Glomerular endothelial cell (primary cell): Measurements from ENCODE around the gene TRAM2. TPM values are rescaled to one million over a fixed set of nuclear protein-coding genes. Genes with fewer than 3 reads are reported as not detected.

Source experiments
- DNase-seq: peaks from one replicate; pipeline ENCODE4 v3.0.0-alpha.2; 2011; ENCODE audit warnings: low read depth, low spot score; ENCODE audit errors: extremely low read depth
- total RNA-seq: library from RNA; depleted of rRNA; stranded (reverse); fragments of >200 nt; gene quantifications from 2 replicates; pipeline ENCODE4 v1.2.3, GENCODE V29; 2015

Gene TRAM2
- total RNA-seq, 1 donor from 2014 or later = 99.0 TPM

DNA sequence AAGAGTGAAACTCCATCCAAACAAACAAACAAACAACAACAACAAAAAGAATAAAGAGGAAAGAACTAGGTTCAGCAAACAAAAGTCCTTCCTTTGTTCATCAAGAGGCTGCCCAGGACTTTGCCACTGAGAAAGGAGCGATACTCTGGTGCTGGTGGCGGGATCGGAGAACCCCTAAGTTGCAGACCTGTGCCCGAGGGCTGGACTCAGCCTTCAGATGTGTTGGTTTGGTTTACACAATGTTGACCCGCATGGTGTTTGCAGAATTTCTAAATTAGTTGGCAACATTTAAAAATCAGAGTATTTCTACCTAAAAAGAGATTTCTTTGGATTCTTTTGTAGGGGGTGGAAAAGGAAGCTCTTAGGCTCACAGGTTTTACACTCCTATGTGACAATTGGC, 42.5 kb downstream of the TRAM2 start:
- DNase-seq = no peak

DNA sequence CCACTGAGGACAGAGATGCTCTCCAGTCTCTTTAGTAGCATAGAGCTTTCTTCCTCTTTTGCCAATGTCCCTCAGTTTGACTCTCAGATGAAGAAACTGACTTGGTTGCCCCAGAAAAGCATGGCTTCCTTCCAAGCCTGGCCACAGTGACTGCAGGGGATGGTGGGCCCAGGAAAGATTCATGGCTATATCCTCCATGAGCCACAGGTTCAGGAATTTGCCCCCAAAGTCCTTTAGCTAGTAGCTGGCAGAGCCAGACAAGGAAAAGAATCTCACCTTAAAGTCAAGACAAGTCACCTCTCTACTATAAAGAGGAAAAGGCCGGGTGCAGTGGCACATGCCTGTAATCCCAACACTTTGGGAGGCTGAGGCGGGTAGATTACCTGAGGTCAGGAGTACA, 43.4 kb downstream of the TRAM2 start:
- DNase-seq = no peak

DNA sequence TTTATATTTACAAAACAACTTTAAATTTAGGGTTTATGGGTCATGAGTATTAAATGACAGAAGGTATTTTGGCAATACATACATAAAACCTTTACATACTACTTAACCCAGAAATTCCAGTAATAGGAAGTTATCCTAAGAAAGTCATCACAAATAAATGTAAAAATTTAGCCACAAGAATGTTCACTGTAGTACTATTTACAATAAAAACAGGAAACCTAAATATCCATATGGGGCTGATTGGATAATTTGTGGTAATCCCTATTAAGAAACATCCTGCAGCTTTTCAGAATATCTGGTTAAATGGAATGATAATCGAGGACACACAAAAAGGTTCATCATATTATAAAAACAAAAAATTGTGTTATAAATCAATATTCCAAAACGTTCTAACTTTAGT, 44.4 kb downstream of the TRAM2 start:
- no peak for DNase-seq

DNA sequence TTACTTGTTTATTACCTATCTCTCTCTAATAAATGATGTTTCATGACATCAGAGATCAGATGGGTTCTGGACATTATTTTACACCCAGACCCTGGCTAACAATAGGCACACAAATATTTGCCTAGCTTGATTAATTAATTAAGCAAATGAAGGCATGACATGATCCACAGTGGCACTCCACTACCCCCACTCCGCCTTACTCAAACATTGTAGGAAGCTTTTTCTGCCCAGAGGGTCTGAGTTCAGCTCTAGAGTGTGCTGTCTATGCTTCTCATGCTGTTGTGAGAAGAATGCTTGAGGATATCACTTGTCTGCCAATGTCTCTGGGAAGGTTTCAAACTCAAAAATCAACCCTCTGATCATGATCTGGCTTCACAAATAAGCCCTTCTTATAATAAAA, 45.0 kb downstream of the TRAM2 start:
- DNase-seq = no peak

DNA sequence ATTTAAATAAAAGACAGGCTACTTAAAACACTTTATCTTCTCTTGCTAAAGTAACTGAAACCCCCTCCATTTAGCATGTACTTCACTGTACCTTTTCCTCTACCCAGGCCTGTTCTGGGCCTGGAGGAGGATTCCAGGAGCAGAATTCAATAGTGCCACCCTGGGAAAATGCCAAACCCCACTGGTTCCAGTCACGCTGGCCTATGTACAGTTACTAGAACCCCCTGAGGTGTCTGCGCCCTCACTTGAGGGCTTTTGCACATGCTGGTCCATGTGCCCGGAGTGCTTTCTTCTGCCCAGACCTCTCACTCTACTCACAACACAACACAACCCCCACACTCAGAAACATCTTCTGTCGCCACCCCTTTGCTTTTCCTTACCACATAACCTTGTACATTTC, 45.5 kb downstream of the TRAM2 start:
- no peak for DNase-seq

DNA sequence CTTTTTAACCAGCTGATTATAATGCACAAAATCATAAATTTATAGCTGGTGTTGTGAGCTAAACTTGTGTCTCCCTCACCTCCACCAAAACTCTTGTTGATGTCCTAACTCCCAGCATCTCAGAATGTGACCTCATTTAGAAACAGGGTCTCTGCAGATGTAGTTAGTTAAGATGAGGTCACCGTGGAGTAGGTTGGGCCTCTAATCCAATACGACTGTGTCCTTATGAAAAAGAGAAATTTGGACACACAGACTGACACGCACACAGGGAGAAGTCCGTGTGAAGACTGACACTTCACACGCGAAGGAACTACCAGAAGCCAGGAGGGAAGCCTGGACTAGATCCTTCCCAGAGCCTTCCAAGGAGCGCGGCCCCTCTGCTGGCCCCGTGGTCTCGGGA, 46.5 kb downstream of the TRAM2 start:
- DNase-seq = no peak

DNA sequence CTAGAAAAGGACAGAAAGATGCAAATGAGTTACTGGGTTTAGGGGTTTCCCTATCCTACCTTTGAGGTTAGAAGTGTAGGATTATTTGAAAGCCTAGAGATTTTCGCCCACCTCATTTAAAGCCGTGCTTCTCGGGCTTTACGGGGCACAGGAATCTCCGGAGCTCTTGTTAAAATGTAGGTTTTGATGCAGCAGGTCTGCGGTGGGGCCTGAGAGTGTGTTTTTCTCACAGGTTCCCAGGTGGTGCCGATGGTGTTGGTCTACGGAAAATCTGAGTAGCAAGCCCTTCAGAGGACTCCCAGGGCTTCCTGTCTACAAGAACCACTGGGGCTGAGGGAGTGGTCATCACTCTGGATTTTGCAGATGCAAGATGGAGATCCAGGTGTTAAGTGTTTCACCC, 47.5 kb downstream of the TRAM2 start:
- no peak for DNase-seq

DNA sequence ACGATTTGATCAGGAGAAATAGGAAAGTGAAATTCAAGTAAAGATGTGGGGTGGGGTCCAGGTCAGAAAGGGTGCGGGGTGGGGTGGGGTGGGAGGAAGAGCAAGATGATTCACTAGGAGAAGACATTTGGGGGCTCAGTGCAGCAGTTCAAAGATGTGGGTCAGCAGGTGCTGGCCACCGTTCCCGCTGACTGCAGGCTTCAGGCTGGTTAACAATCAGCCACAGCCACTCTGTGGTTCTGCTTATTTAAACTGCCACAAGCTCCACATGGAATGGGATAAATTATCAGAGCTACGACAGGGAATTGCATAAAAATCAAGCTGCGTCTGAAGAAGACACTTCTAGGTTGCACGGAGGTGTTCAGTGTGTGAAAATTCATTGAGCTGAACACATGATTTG, 49.4 kb downstream of the TRAM2 start:
- no peak for DNase-seq

DNA sequence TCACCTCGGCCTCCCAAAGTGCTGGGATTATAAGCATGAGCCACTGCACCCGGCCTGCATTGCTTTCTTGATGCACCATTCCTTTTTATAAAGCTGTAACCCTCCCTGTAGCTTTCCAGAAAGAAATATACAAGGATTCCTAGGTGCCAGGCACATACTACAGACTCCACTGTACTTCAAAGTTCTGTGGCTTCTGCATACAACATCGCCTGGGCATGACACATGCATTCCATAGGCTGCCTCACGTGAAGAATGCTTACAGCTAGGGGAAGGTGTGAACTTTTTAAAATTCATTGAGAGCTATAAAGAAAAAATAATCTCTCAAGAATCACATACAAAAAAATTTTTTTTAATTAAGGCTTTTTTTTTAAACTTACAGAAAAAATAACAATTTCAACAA, 50.2 kb downstream of the TRAM2 start:
- DNase-seq = no peak

DNA sequence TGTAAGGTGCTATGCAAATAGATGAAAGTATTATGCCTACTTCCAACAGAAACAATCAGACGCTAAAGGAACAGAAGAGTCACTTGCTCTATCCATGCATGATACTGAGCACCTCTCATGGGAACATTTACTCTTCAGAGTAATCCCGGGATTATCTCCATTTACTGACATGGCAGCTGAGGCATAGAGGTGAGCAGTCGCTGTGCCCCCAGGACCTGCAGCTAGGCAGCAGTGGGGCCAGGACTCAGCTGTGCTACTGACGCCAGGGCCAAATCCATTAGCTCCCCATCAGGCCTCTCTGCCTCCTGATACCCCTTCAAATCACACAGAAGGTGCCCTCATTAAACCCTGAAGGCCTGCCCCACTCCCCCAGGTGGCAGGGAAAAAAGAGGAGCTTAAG, 51.9 kb downstream of the TRAM2 start:
- no peak for DNase-seq

DNA sequence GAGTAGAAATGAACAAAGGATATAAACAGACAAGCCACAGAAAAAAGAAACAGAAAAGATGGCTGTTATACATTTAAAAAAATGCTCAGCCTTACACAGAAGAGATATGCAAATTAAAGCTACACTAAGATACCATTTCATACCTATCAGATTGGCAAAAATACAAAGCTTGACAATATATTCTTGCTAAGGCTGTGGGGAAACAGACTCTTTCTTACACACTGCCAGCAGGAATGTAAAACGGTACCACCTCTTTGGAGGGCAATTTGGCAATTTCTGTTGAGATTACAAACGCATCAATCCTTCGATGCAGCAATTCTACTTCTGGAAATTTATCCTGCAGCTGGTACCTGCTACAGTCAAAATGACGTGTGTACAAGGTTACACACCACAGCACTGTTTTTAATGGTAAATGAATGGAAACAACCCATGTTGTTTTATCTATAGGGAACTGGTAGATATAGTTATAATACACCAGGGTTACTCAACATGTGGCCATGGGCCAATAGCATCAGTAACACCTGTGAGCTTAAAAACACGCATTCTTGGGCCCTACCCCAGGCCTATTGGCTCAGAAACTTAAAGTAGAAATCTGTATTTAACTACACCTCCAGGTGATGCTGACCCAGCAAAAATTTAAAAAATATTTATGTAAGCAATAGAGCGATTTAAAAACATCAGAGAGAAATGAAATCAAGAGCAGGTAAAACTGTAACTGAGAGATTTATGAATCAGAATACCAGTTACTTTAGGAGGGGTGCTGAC, 53.3 kb downstream of the TRAM2 start:
- no peak for DNase-seq

DNA sequence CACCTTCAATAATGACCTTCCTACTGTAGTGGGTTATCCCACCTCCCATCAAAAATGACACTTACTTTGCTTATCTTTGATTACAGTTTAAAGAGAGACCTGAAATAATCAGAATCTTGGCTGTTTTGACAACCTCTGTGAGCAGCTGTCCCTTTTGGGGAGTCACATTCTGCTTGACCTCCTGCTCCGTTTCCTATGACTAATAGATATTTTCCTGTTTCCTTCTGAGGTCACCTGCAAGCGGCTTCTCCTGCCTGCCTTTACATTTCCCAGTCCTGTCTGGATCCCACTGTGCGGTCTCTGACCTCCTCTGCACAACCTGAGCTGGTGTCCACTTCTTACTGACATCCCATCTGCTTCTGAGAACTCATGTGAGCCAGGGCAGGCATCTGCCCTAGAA, 54.2 kb downstream of the TRAM2 start:
- DNase-seq = no peak

DNA sequence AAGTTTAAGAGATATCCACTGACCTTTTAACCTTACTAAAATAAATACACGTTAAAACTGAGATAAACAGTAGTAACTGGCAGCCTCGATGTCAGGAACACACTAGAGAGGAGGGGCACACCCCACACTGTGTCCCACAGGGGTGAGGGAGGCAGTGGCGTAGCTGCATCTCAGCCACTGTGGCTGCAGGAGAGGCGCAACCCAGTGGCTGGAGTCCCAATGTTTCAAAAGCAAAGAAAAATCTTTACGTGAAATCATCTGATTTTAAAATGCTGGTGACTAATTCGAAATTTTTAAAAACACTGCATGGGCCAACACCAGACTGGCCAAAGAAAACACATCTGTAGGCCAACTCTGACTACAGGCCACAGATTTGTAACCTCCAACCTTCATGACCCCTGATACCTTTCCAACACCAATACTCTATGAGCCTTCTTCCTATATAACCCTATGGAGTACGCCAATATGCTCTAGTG, 54.7 kb downstream of the TRAM2 start:
- DNase-seq = no peak

DNA sequence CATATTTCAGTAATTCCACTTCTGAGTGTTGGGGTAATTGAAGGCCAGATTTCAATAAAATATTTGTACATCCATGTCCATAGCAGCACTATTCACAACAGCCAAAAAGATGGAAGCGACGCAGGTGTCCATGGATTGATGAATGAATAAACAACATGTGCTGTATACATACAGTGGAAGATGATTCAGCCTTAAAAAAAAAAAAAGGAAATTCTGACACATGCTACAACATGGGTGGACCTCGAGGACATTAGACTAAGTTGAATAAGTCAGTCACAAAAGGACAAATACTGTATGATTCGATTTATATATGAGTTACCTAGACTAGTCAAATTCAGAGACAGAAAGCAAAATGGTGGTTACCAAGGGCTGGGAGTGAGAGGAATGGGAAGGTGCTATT, 57.2 kb downstream of the TRAM2 start:
- DNase-seq = no peak

DNA sequence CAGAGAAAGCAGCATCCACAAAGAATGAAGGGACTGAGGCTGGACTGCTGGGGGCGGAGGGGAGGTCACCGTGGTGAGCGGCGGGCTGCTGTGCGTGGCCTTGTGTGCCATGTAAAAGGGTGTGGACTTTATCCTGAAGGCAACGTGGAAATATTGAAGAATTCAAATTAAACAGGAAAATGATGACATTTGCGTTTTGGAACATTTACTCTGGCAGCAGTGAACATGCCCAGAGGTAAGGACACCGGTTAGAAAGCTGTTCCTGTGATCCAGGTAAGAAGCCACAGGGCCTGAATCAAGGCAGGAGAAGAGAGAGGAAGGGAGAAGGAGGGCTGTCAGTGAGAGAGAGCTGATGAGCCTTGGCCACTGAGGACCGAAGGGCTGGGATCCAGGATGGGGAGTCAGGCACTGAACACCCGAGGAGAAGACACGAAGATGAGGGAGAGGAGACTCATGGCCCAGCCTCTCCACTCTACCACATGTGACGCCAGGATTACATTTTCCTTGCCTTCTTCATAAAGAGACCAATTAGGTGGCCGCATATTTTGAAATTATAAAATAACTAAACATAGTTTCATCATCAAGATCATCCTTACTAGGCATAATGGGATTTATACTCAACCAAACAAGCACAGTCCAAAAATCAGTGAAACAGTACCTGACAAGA, 58.4 kb downstream of the TRAM2 start:
- DNase-seq = no peak

DNA sequence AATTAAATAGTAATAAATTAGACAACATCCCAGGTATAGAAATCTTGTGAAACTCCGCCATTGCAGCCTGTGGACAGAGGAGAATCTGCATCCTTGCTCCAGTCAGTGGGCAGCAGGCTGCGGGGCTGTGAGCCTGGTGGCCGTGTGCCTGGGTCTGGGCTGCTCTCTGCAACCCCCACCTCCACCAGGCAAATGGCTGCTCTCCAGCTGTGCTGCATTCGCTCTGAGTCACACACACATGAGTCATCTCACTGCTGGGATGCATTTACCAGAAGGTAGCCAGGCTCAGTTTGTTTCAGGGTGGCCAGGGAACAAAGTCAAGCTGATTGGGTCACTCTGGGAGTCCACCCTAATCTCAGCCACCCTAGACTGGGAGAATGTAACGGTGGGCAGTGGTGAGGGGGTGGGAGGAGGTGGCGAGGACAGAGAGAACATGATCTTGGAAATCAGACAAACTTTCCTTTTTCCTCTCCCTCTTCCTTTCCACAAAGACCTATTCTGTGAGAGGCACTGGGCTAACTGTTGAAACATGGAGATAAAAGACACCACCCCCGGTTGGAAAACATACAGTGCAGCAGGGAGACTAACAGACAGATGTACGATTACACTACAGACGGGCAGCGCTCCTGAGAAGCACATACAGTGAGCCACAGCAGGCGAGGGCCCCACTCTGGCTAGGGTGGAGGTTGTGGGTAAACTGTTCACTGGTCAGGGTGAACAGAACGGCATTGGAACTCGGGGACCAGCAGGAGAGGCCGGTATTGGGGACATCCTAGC, 59.2 kb downstream of the TRAM2 start:
- no peak for DNase-seq

DNA sequence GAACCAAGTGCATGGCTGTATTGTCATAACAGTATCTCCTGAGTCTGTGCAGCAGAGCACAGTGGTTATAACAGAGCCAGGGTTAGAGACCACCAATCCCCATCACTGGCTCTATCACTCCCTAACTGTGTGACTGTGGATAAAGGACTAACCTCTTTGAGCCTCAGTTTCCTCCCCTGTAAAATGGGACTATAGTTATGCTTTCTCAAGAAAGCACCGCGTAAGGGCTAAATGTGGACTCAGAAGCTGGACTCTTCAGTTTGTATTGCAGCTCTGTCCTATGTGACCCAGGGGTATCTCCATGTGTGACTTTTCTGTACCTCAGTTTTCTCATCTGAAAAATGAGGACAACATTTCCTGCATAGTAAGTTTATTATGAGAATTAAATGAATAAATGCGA, 59.9 kb downstream of the TRAM2 start:
- no peak for DNase-seq

DNA sequence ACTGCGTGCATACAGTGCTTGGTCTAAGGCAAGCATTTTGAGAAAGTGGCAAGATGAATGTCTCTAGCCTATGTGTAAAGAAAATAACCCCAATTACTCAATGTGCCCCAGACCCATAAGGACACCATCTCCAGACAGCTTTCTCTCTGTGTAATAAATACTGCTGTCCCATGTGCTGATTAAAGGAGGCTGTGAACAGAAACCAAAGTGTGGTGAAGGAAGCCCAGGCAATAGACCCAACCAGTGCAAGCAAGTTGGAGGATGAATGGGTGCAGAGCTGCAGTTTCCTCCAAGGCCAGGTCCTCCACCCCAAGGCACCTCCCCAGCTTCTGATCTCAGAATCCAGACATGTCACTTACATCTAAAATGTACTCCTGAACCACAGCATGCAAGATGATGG, 60.6 kb downstream of the TRAM2 start:
- no peak for DNase-seq

DNA sequence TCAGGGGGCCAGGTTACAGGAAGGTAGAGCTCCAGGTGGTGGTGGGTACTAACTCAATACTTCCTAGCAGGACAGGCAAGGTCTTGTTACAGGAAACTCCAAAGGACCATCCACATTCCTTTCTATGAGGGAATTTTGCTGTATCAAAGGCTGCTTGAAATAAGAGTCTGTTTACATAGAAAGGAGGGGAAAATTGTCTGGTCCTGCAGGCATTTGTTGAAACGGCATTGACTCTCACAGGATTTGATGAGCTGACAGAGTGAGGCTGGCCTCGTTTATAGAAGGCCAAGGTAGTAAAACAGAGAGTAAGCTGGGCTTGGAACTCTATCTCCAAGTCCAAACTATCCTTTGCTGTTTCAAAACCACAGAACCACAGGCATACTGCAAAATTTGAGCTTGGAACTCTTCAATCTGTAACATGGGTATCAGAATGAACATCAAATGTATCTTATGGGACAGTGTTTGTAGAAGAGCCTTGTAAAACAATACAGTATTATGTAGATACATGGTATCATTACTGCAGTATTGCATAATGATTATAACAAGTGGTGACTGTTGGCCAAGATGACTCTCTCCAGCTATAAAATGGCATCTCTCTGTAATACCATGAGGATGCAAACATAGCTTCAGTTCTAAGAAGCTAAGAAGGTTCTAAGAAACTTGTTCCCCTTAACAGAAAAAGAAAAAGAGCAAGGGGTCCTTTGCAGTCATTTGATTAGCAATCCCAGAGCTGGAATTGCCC, 61.5 kb downstream of the TRAM2 start:
- DNase-seq = no peak

DNA sequence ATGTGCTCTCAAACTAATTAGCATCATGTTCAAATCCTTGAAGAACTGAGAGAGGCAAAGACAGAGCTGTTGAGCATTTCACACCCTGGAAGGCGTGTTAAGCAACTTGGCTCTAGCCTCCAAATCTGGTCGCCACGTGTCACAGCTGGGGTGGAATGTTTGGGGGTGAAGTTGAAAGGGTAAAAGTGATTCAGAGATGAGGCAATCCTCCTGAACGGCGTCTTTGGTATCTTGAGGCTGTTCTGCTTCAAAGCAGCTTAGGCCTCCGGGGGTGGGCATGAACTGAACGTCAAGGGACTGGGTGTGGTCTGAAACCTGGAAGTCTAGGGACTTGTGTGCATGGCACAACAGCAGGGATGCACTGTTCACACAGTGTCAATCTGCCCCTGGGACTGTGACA, 62.3 kb downstream of the TRAM2 start:
- DNase-seq = no peak

DNA sequence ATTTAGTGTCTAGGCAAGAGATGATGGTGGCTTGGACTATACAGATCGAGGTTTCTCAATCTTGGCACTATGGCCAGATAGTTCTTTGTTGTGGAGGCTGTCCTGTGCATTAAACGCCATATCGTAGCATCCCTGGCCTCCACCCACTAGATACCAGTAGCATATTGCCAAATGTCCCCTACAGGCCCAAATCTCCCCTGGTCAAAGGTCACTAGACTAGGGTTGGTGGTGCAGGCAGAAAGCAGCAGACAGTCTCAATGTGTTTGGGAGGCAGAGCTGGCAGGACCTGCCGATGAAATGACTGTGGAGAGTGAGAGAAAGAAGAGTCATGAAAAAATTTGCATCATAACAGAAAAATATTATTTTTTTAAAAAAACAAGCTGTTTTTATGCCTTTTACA, 63.0 kb downstream of the TRAM2 start:
- DNase-seq = no peak
